AG04449 (cell line): ENCODE data around the gene ZNF217.

Source experiments
- CTCF ChIA-PET: fragments of 350-600 bp; formaldehyde crosslinking; extraction: SDS; loops from one replicate; lab custom pipeline; 2021; ENCODE audit warnings: antibody characterized with exemption; lab: Yijun Ruan, JAX
- POLR2A ChIA-PET: fragments of 400-600, 350-600 bp; formaldehyde crosslinking; extraction: SDS; loops from one replicate; lab custom pipeline; 2020; ENCODE audit warnings: antibody characterized with exemption, inconsistent platforms; lab: Yijun Ruan, JAX
- DNase-seq: peaks from one replicate; pipeline ENCODE4 v3.0.0-alpha.2; 2010; ENCODE audit warnings: low read depth, low spot score
- H3K4me3 ChIP-seq: 2 replicates; pipeline ENCODE4 v1.5.1; 2011; ENCODE audit warnings: low read depth, mild to moderate bottlenecking, control low read depth, low read length
- TF ChIP-seq, protein P1 (sequence below): IDR thresholded peaks from one replicate; pipeline ENCODE4 v1.5.1; 2011; ENCODE audit warnings: mild to moderate bottlenecking, moderate library complexity, low read length, control low read depth, inconsistent platforms; ENCODE audit not compliant: insufficient read depth; ENCODE audit errors: missing control alignments

ZNF217 gene

DNA sequence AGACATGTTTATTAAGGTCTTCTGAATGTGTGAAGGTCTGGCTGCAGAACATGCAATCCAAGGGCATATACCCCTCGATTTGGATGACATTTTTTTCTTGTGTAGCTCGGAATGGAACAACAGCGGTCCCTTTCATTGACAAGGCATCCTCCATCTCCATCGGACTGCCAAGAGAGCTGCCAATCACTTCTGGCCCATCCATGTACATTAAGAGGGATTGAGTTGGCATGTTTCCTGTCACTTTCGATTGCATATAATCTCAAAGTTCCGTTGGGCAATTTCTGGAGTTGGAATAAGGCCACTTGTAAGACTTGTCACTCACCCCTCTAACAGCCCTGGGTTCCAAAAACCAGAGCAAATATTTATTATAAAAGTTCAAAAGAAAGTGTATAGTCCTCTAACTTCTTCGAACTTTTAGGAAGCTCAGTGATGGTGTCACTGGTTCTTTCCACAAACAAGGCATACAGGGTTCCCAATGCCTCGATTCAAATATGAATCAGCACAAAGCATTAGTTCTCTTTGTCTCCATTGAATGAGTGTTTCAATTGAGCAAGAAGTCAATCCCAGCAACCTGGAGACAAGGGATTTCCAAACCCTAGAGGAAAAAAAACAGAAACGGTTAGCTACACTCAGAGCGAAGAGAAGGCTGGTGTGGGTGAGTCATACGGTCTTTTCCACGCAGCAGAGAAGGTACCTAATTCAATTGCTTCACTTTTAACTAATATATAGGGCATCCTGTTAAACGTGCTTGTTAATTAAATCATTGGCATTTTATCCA, 10.9 kb downstream of the ZNF217 start:
- no peak overlapping the region for H3K4me3 ChIP-seq
- TF ChIP-seq, protein P1, sequence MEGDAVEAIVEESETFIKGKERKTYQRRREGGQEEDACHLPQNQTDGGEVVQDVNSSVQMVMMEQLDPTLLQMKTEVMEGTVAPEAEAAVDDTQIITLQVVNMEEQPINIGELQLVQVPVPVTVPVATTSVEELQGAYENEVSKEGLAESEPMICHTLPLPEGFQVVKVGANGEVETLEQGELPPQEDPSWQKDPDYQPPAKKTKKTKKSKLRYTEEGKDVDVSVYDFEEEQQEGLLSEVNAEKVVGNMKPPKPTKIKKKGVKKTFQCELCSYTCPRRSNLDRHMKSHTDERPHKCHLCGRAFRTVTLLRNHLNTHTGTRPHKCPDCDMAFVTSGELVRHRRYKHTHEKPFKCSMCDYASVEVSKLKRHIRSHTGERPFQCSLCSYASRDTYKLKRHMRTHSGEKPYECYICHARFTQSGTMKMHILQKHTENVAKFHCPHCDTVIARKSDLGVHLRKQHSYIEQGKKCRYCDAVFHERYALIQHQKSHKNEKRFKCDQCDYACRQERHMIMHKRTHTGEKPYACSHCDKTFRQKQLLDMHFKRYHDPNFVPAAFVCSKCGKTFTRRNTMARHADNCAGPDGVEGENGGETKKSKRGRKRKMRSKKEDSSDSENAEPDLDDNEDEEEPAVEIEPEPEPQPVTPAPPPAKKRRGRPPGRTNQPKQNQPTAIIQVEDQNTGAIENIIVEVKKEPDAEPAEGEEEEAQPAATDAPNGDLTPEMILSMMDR, result no peak
- DNase-seq, result peak; percentile 55
- CTCF ChIA-PET, result interaction anchor here (0.9 to 9.0 kb wide), 5 partner anchors 10 to 362 kb away, joined by 3 to 128 read pairs (median 8); no protein-coding TSS in a partner anchor
- POLR2A ChIA-PET, result interaction anchor here (1.0 kb wide), 1 partner anchor 191 kb away, joined by 4 read pairs; no protein-coding TSS in a partner anchor

DNA sequence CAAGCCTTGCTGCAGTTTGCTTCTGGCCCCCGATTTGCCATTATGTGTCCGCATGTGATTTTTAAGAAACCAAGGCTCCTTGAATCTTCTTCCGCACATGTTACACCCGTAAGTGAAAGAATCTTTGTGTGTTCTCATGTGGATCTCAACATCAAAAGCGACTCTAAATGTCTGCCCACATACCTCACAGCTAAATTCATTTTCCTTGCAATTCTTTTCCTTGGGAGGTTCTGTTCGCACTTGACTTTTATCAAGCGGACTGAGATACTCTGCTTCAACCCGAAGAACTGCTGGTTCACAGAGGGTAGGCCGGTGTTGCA, 11.4 kb downstream of the ZNF217 start:
- DNase-seq, result no peak
- POLR2A ChIA-PET, result no interaction called here
- TF ChIP-seq, protein P1, result no peak
- H3K4me3 ChIP-seq, result no peak overlapping the region
- CTCF ChIA-PET, result interaction anchor here (1.3 to 9.0 kb wide), 4 partner anchors 9 to 358 kb away, joined by 4 to 128 read pairs (median 12); no protein-coding TSS in a partner anchor

DNA sequence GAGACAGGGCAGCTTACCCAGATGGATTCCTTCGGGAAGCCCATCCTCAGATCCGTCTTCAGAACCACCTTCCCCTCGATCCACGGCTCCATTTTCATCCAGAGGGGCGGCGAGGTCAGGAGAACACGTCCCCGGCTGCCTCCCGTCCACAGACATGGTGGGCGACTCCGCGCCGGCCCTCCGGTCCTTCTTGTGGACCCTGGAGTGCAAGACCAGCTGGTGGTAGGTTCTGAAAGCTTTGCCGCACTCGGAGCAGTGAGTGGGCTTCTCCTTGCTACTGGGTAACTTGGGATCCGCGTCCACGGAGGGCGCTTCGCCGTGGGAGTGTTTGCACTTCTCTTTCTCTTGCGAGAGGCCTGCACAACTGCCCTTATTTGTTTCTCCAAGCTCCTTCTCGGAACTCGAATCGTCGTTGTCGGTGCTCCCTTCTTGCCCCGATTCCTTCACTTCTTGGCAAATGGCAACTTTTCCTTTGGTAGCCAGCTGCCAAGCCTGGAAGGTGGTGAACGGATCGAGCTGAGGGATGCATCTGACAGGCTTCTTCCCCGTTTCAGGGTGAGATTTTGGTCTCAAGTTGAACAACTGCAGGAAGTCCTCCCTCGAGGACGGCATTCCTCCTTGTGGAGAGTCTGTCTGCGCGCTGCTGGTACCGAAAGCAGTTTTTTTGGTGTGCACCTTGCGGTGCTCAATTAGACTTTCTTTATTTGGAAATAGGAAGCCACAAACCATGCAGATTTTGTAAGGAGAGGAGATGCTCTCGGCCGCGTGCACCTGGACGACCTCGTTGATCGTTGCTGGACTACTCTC, 12.0 kb downstream of the ZNF217 start:
- POLR2A ChIA-PET, result no interaction called here
- CTCF ChIA-PET, result interaction anchor here (1.3 to 9.0 kb wide), 6 partner anchors 9 to 363 kb away, joined by 3 to 128 read pairs (median 8); no protein-coding TSS in a partner anchor
- no peak overlapping the region for H3K4me3 ChIP-seq
- no peak for DNase-seq
- TF ChIP-seq, protein P1, result no peak

DNA sequence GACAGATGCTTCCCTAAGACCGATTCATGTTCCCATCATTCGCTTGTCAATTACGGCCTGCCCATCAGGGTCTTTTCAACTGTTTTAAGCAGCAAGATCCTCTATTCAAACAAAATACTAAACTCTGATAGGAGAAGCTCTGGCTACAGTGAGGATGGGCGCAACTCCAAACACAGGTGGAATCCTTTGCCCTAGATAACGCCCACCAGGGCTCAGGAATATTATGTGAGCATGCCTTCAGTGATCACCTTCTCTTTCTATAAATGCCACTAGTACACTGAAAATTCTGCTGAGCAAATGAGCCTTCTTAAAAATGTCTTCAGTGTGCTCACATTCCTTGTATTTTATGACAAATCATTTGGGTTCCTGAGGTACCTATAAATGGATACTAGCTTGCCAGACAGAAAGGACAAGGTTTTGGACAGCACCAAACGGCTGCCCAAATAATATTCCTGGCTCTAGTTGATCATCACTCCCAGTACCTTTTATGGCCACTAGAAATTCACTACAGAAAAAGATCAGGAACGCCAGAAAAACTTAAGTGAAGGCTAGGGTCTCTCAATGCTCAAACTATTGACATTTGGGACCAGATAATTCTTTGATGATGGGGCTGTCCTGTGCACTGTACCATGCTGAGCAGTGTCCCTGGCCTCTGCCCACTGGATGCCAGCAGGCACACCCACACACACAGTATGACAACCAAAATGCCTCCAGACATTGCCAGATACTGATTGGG, 13.1 kb downstream of the ZNF217 start:
- no peak overlapping the region for H3K4me3 ChIP-seq
- POLR2A ChIA-PET, result no interaction called here
- CTCF ChIA-PET, result interaction anchor here (0.8 to 9.0 kb wide), 12 partner anchors 12 to 364 kb away, joined by 3 to 128 read pairs (median 4); no protein-coding TSS in a partner anchor
- TF ChIP-seq, protein P1, result no peak
- DNase-seq, result no peak

DNA sequence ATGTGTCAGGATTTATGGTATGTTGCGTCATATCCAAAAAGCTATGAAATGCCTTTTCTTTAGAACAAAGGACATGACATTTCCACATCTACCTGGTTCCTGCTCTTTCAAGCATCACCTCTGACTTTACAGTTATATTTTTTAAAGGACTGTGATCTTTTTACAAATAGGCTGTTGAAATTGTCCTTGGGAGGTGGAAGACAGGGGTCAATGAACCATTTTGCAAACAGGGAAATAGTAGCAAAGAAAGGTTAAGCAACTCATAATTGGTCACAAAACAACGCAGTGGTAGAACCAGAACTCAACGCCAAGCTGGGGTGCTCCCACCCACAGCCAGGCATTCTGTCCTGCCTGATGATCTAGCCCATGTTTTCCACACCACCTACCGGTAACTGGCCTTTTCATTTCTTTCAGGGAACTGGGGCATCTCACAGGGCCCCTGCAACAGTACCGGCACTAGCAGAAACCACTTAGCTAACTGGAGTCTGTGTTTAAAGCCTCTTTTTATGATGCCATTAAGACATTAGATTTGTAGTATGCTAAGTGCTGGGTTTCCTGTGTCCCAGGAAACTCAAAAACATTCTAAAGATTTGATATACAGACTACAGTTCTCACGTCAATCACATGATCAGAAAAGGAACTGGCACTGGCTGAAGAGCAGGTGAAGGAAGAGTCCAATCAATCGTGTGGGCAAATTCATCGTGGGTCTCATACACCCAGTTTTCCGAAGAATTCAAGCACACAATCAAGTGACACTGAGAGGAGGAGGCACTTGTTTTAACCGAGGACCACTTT, 13.9 kb downstream of the ZNF217 start:
- POLR2A ChIA-PET, result interaction anchor here (0.6 kb wide), 1 partner anchor 112 kb away, joined by 3 read pairs; no protein-coding TSS in a partner anchor
- no peak overlapping the region for H3K4me3 ChIP-seq
- TF ChIP-seq, protein P1, result no peak
- CTCF ChIA-PET, result interaction anchor here (0.9 to 9.0 kb wide), 15 partner anchors 11 to 482 kb away, joined by 3 to 128 read pairs (median 5); no protein-coding TSS in a partner anchor
- no peak for DNase-seq
